GM12878 (cell line): Measurements from ENCODE around the gene DCAF15. TPM values are rescaled to one million over a fixed set of nuclear protein-coding genes. Genes with fewer than 3 reads are reported as not detected.
A peak's percentile ranks its signal among the peaks of the same experiment; 100 is the strongest.

Experiments
- ATAC-seq: fragments of 200-7000 bp; cut with Tn5 transposase; 3 replicates; pipeline ENCODE4 v1.9.1; 2020; ENCODE audit warnings: mild to moderate bottlenecking, moderate library complexity
- BruUV-seq: library from RNA; stranded (reverse); fragments of 400-500 nt; replicated peaks from 2 replicates; lab custom pipeline; 2021; lab: Mats Ljungman, UMichigan
- CTCF ChIA-PET: fragments of 300-600 bp; sonication (Branson Sonifier 250); formaldehyde crosslinking; extraction: SDS; loops from one replicate; lab custom pipeline; 2021; ENCODE audit warnings: inconsistent platforms; lab: Yijun Ruan, JAX
- POLR2A ChIA-PET: fragments of 350-600 bp; formaldehyde crosslinking; extraction: SDS; loops from one replicate; lab custom pipeline; 2021; ENCODE audit warnings: inconsistent platforms; lab: Charles Lee
- RAD21 ChIA-PET: fragments of 300-600 bp; sonication (Branson Sonifier 250); formaldehyde crosslinking; loops from one replicate; lab custom pipeline; 2023; ENCODE audit warnings: antibody characterized with exemption; ENCODE audit not compliant: unreplicated experiment; lab: Charles Lee
- SMC1A ChIA-PET: fragments of 300-600 bp; sonication (Branson Sonifier 250); formaldehyde crosslinking; loops from one replicate; lab custom pipeline; 2023; ENCODE audit not compliant: unreplicated experiment, uncharacterized antibody; lab: Charles Lee
- DNase-seq: peaks from one replicate; pipeline ENCODE4 v3.0.0-alpha.2; 2011; ENCODE audit warnings: low read depth, low spot score
- FAIRE-seq: peaks from 3 replicates; lab custom pipeline; 2011; peaks lifted over from hg19 to GRCh38; lab: Jason Lieb, UNC
- H2AFZ ChIP-seq: 2 replicates; pipeline ENCODE4 v1.6.0; 2011; ENCODE audit warnings: low read depth, low read length, control low read depth; ENCODE audit not compliant: control insufficient read depth
- H3K27ac ChIP-seq: 2 replicates; pipeline ENCODE4 v1.5.1; 2011; ENCODE audit warnings: control low read depth; ENCODE audit not compliant: control insufficient read depth, insufficient read depth
- H3K27me3 ChIP-seq, 2 experiments: replicated peaks in 1 of 2; 2 replicates each; pipeline versions ENCODE4 v1.6.0 to v1.6.1; 2011; ENCODE audit warnings: low read length in 1 of 2; ENCODE audit not compliant: control insufficient read depth in 2 of 2, insufficient read depth in 2 of 2
- H3K36me3 ChIP-seq, 2 experiments: 2 replicates each; pipeline ENCODE4 v1.5.1; 2011; ENCODE audit warnings: low read length in 1 of 2; ENCODE audit not compliant: control insufficient read depth in 2 of 2, insufficient read depth in 2 of 2
- H3K4me1 ChIP-seq: 2 replicates; pipeline ENCODE4 v1.6.1; 2011; ENCODE audit warnings: mild to moderate bottlenecking, low read length, moderate library complexity, mixed read lengths; ENCODE audit not compliant: control insufficient read depth, insufficient read depth
- H3K4me2 ChIP-seq: 2 replicates; pipeline ENCODE4 v1.6.0; 2011; ENCODE audit warnings: control low read depth; ENCODE audit not compliant: control insufficient read depth, insufficient read depth
- H3K4me3 ChIP-seq: fragments of 200-600 bp; sonication (generic); 2 replicates; pipeline ENCODE4 v1.5.1; 2016
- H3K79me2 ChIP-seq: 2 replicates; pipeline ENCODE4 v1.6.0; 2011; ENCODE audit warnings: low read length; ENCODE audit not compliant: control insufficient read depth, insufficient read depth
- H3K9ac ChIP-seq: 2 replicates; pipeline ENCODE4 v1.8.0; 2011; ENCODE audit warnings: low read length, control low read depth, mixed read lengths; ENCODE audit not compliant: control insufficient read depth, insufficient read depth
- H3K9me3 ChIP-seq: replicated peaks from 3 replicates; pipeline ENCODE4 v1.5.1; 2011; ENCODE audit warnings: mild to moderate bottlenecking, low read length; ENCODE audit not compliant: control insufficient read depth, insufficient read depth
- H4K20me1 ChIP-seq: 2 replicates; pipeline ENCODE4 v1.6.0; 2011; ENCODE audit not compliant: control insufficient read depth, insufficient read depth
- FOXM1 ChIP-seq: IDR thresholded peaks from 2 replicates; pipeline ENCODE4 v1.6.1; 2012; ENCODE audit warnings: low read depth, mild to moderate bottlenecking, inconsistent platforms, low read length, moderate library complexity
- JUNB ChIP-seq: IDR thresholded peaks from 2 replicates; pipeline ENCODE4 v1.6.1; 2016; ENCODE audit warnings: antibody characterized with exemption, mild to moderate bottlenecking
- LARP7 ChIP-seq: fragments of 450-650 bp; IDR thresholded peaks from 2 replicates; pipeline ENCODE4 v1.6.1; 2017; ENCODE audit warnings: mild to moderate bottlenecking
- POLR2A ChIP-seq: IDR thresholded peaks from 2 replicates; pipeline ENCODE4 v1.6.1; 2011; ENCODE audit warnings: low read depth, mild to moderate bottlenecking, low read length
- SREBF2 ChIP-seq: IDR thresholded peaks from 2 replicates; pipeline ENCODE4 v1.6.1; 2012; ENCODE audit warnings: mild to moderate bottlenecking, low read length
- SUZ12 ChIP-seq: fragments of 200-600 bp; sonication (generic); IDR thresholded peaks from one replicate; pipeline ENCODE4 v1.6.1; 2018; ENCODE audit warnings: antibody characterized with exemption, mild to moderate bottlenecking; ENCODE audit not compliant: unreplicated experiment
- ZZZ3 ChIP-seq: IDR thresholded peaks from 2 replicates; pipeline ENCODE4 v1.6.1; 2011; ENCODE audit warnings: low read depth; ENCODE audit not compliant: control insufficient read depth, insufficient read length
- WGBS: methylation state at CpG from one replicate; pipeline ENCODE4 v1.1.6; 2016; ENCODE audit warnings: low lambda C conversion rate; ENCODE audit not compliant: insufficient replicate concordance, insufficient coverage; ENCODE audit errors: missing lambda C conversion rate; 5-methylcytosine and 5-hydroxymethylcytosine counted together
- in situ Hi-C: fragments of 300-500 bp; cut with MboI; formaldehyde crosslinking; loops from 9 replicates; pipeline ENCODE4 v1.14.3; 2018; ENCODE audit warnings: mixed read lengths
- intact Hi-C: fragments of 100-400 bp; cut with micrococcal nuclease; formaldehyde crosslinking; loops from one replicate; pipeline ENCODE4 v1.14.2; 2022; ENCODE audit not compliant: unreplicated experiment
- polyA plus RNA-seq, 11 experiments: library from polyadenylated mRNA; depleted of rRNA in 4 of 11; unstranded in 6 of 11; stranded (reverse) in 5 of 11; fragments of >200 nt; fragmentation: Nextera tagmentation in 4 of 11; fragmentation: Illumina TruSeq in 1 of 11; extraction: Ambion mirVana in 4 of 11; extraction: Trizol in 1 of 11; gene quantifications; 1 replicate in 1 of 11; 2 replicates in 10 of 11; pipeline versions ENCODE4 v1.2.1 to v1.2.3, GENCODE V29; 2011 to 2016; ENCODE audit warnings: inconsistent platforms in 2 of 11, missing spikeins in 2 of 11, low read depth in 1 of 11
- total RNA-seq, 4 experiments: library from RNA; depleted of rRNA in 3 of 4; stranded (reverse); fragments of >200 nt in 3 of 4; fragmentation: Illumina TruSeq in 1 of 4; extraction: Trizol in 1 of 4; gene quantifications; 2 replicates each; pipeline versions ENCODE4 v1.2.1 to v1.2.3, GENCODE V29; 2013 to 2021

The DCAF15 gene
- total and polyA plus RNA-seq, 10 of the 15 experiments (the other 5 are each of a cell fraction or from before 2014, with no cell fraction given) = 0.16 to 63.4 (median 26.6) TPM

- TF ChIP-seq SUZ12 = no peak
- no peak for TF ChIP-seq FOXM1
- no peak for TF ChIP-seq SREBF2
- TF ChIP-seq, all 136 proteins: peak for 0
Measured at GRCh38 chr19:13951043-13951442, 1.3 kb upstream of the DCAF15 start (continued).

- WGBS = 18% methylated on average over 20 of the region's 20 CpGs
- ChIA-PET CTCF (interaction anchor here (0.6 to 2.9 kb wide), 6 partner anchors 53 to 178 kb away, joined by 4 to 10 read pairs (median 5); partner anchors contain the start of gene IL27RA), SMC1A (interaction anchor here (1.0 to 2.1 kb wide), 3 partner anchors 46 to 91 kb away, joined by 3 to 9 read pairs (median 5); partner anchors contain the start of genes BRME1 and CC2D1A), RAD21 (interaction anchor here (0.7 to 3.2 kb wide), 7 partner anchors 35 to 92 kb away, joined by 3 to 21 read pairs (median 6); partner anchors contain the start of genes IL27RA and RFX1), POLR2A (interaction anchor here (0.6 to 1.0 kb wide), 2 partner anchors 35 to 52 kb away, joined by 3 to 4 read pairs; no protein-coding TSS in a partner anchor)
- H3K9ac ChIP-seq = no peak overlapping the region
- intact Hi-C loops (loop anchor here (1.0 to 5.0 kb wide), 3 partner anchors 36 to 81 kb away; partner anchors contain the start of gene IL27RA), in situ Hi-C loops (no loop called here)
- H3K9me3 ChIP-seq = no peaks in the 10 kb centered on the region
- FAIRE-seq (no peak), ATAC-seq (peak; percentile 1; the same call in 2 of the 3 replicates), DNase-seq (no peak)
- no peaks in the 10 kb centered on the region for H4K20me1 ChIP-seq
- no peak overlapping the region for H3K27ac ChIP-seq
- TF ChIP-seq LARP7 = peak; percentile 40; the same call in 1 of the 2 replicates
- no peak for TF ChIP-seq ZZZ3
- no peak for TF ChIP-seq POLR2A
- TF ChIP-seq JUNB = no peak
- H2AFZ ChIP-seq = peak overlapping the region; percentile 87
- no peaks in the 10 kb centered on the region for H3K27me3 ChIP-seq
- H3K4me2 ChIP-seq = peak overlapping the region; percentile 95
- H3K79me2 ChIP-seq = peaks cover 15% of the 10 kb centered on the region
- H3K4me1 ChIP-seq = peaks cover 11% of the 10 kb centered on the region
- no TSS peak for BruUV-seq
- H3K36me3 ChIP-seq = peaks cover 0 to 7% of the 10 kb centered on the region in 2 experiments; a peak in 3 of 4 replicates
- H3K4me3 ChIP-seq = peak overlapping the region; percentile 61
Measured at GRCh38 chr19:13951799-13952153, 533 bp upstream of the DCAF15 start.
